Subcutaneous adipose tissue (tissue), 4 donors: ENCODE measurements around the gene TLN1. TPM values are rescaled to one million over a fixed set of nuclear protein-coding genes. Genes with fewer than 3 reads are reported as not detected.

Experiments
- total RNA-seq, 4 donors: library from RNA; depleted of rRNA; stranded (reverse); fragments of >200 nt; gene quantifications; one replicate each; pipeline ENCODE4 v1.1.0, GENCODE V29; 2016
- TF ChIP-seq, protein P1 (sequence below): fragments of 450-650 bp; IDR thresholded peaks from one replicate; pipeline ENCODE4 v1.5.1; 2016; ENCODE audit warnings: low read depth, mild to moderate bottlenecking, control low read depth, antibody characterized with exemption, moderate library complexity

TLN1 gene
- total RNA-seq, 4 donors from 2014 or later: 247 to 590 (median 461) TPM

DNA sequence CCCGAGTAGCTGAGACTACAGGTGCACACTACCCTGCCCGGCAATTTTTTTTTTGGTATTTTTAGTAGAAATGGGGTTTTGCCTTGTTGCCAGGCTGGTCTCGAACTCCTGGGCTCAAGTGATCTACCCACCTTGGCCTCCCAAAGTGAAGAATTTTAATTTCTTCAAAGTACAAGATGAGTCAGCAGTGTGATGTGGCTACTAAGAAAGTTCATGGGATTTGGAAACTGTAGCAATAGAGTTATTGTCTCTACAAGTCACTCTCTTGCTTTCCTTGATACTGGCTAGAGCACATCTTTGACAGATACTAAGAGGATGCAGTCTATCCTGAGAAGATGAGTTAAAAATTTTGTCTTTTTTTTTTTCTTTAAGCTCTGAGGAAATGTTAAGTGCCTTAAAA lies 2.1 kb upstream of the TLN1 start:
- TF ChIP-seq, protein P1, sequence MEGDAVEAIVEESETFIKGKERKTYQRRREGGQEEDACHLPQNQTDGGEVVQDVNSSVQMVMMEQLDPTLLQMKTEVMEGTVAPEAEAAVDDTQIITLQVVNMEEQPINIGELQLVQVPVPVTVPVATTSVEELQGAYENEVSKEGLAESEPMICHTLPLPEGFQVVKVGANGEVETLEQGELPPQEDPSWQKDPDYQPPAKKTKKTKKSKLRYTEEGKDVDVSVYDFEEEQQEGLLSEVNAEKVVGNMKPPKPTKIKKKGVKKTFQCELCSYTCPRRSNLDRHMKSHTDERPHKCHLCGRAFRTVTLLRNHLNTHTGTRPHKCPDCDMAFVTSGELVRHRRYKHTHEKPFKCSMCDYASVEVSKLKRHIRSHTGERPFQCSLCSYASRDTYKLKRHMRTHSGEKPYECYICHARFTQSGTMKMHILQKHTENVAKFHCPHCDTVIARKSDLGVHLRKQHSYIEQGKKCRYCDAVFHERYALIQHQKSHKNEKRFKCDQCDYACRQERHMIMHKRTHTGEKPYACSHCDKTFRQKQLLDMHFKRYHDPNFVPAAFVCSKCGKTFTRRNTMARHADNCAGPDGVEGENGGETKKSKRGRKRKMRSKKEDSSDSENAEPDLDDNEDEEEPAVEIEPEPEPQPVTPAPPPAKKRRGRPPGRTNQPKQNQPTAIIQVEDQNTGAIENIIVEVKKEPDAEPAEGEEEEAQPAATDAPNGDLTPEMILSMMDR: no peak

GRCh38 chr9:35732800-35733541 lies 976 bp upstream of the TLN1 start:
- TF ChIP-seq, protein P1: no peak

DNA sequence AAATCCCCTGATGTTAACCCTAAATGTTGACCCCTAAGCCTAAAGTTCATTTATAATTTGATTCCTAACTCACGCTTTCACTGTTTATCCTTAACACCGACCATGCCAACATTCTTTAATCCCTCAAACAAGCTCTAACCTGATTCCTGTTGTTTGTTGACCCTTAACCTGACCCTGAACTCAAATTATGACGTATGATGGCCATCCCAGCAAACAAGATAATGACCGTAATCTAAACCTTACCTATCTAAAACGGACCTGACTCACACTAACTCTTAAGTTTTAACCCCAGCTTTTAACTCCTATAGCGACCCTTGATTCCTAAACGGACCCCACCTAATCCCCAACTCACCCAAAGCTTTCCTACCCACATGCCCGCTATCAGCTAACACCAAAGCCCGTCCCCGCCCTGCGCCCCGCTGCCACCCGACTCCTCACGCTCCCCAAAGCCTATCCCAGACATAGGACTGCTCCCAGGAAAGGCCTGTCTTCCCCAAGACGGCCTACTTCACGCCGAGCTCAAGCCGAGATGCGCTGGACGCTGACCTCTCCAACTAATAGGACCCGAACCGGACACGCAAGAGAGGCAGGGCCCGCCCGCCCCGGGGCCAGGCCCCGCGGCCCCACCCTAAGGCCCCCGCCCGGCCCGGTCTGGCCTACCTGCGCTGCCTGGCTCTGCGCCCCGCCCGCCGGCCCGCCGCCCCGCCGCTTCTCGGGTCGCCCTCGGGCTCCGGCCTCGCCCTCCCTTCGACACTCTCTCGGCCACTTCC lies 395 bp downstream of the TLN1 start:
- TF ChIP-seq, protein P1: no peak

DNA sequence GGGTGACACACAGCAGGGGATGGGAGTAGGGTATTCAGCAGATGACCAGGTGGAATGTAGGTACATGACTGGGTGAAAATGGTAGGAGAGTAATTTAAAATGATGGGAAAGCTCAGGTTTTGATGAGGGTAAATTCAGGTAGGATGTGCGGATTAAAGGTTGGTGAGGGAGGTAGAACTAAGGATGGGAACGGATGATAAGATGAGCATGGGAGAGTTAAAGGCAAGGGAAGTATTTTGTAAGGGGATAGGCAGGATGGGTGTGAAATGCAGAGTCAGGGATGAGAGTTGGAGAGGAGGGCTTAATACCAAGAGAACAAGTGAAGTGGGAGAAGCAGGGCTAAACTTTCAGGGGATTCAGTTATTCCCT lies 1.5 kb downstream of the TLN1 start:
- TF ChIP-seq, protein P1: no peak

DNA sequence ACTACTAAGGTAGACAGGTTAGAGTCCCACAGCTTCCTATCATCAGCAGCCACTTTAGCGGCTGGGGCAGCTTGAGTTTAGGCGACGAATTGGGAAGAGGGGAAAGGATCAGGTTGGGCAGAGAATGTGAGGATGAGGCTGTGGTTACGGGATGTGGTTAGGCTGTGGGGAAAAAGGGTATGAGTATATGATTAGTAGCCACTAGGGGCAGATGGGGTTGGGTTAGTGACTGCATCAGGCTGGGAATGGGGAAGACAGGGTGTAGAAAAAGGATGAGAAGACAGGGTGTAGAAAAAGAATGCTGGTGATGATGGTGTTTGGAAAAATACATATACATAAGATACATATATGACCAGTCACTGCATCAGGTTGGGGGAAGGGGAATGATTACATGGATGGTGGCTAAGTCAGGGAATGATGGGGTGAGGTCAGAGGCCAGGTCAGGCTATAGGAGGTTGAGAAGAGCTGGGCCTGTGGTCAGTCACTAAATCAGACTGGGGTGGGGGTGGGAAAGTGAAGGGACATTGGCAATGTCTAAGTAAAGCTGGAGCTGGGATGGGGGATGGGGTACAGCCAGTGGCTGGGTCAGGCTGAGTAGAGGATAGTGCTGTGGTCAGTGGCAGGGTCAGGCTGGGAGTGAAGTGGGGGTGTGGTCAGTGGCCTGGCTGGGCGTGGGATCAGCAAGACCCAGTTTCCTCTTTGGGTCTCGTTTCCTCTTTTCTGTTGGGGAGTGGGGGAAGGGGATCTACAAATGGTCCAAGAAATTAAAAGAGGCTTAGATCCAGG lies 2.1 kb downstream of the TLN1 start:
- TF ChIP-seq, protein P1: no peak

GRCh38 chr9:35729101-35729500 lies 2.9 kb downstream of the TLN1 start:
- TF ChIP-seq, protein P1: no peak
